OCI-LY7 (cell line): Measurements from ENCODE around the gene XYLT1. TPM values are rescaled to one million over a fixed set of nuclear protein-coding genes. Genes with fewer than 3 reads are reported as not detected.

Experiments used
- BruUV-seq: library from RNA; stranded (reverse); fragments of 400-500 nt; replicated peaks from 2 replicates; lab custom pipeline; 2021; lab: Mats Ljungman, UMichigan
- CTCF ChIA-PET: fragments of 300-600 bp; sonication (Branson Sonifier 250); formaldehyde crosslinking; loops from one replicate; lab custom pipeline; 2022; ENCODE audit warnings: antibody characterized with exemption; ENCODE audit not compliant: unreplicated experiment; lab: Charles Lee
- POLR2A ChIA-PET: fragments of 300-600 bp; sonication (Branson Sonifier 250); formaldehyde crosslinking; loops from one replicate; lab custom pipeline; 2022; ENCODE audit warnings: antibody characterized with exemption; lab: Charles Lee
- DNase-seq: peaks from one replicate; pipeline ENCODE4 v3.0.0-alpha.2; 2015; ENCODE audit warnings: low spot score
- H2AFZ ChIP-seq: fragments of 200-600 bp; sonication (generic), shearing (Covaris generic); 2 replicates; pipeline ENCODE4 v1.6.1; 2014; ENCODE audit warnings: mild to moderate bottlenecking, antibody characterized with exemption, low read length, moderate library complexity
- H3K27ac ChIP-seq: fragments of 200-600 bp; sonication (generic); 2 replicates; pipeline ENCODE4 v1.5.1; 2014; ENCODE audit warnings: mixed run types, low read depth, mild to moderate bottlenecking, moderate library complexity, low read length, inconsistent platforms; ENCODE audit not compliant: poor library complexity, severe bottlenecking
- H3K36me3 ChIP-seq: fragments of 200-600 bp; sonication (generic); 2 replicates; pipeline ENCODE4 v1.6.1; 2014; ENCODE audit warnings: mild to moderate bottlenecking, antibody characterized with exemption, low read length, moderate library complexity, mixed read lengths; ENCODE audit not compliant: insufficient read depth
- H3K4me1 ChIP-seq: fragments of 200-600 bp; sonication (generic); 2 replicates; pipeline ENCODE4 v1.5.1; 2014; ENCODE audit warnings: mild to moderate bottlenecking, low read length; ENCODE audit not compliant: insufficient read depth, poor library complexity, severe bottlenecking
- H3K4me2 ChIP-seq: fragments of 200-600 bp; sonication (generic); 2 replicates; pipeline ENCODE4 v1.6.1; 2014; ENCODE audit warnings: mild to moderate bottlenecking, low read length
- H3K4me3 ChIP-seq: fragments of 200-600 bp; sonication (generic); 2 replicates; pipeline ENCODE4 v1.5.1; 2014; ENCODE audit warnings: mild to moderate bottlenecking, low read depth, low read length; ENCODE audit not compliant: poor library complexity, severe bottlenecking
- H3K79me2 ChIP-seq: fragments of 200-600 bp; sonication (generic); 2 replicates; pipeline ENCODE4 v1.6.1; 2016; ENCODE audit warnings: low read depth, mild to moderate bottlenecking, low read length, moderate library complexity, mixed read lengths; ENCODE audit not compliant: insufficient read depth
- H3K9me2 ChIP-seq: fragments of 200-600 bp; sonication (generic); 2 replicates; pipeline ENCODE4 v1.6.1; 2016; ENCODE audit warnings: mild to moderate bottlenecking, low read length, mixed read lengths; ENCODE audit not compliant: insufficient read depth
- H3K9me3 ChIP-seq: fragments of 200-600 bp; sonication (generic); 2 replicates; pipeline ENCODE4 v1.6.1; 2014; ENCODE audit warnings: mild to moderate bottlenecking, mixed run types, low read length, mixed read lengths
- H4K20me1 ChIP-seq: fragments of 200-600 bp; sonication (generic); 2 replicates; pipeline ENCODE4 v1.6.1; 2014; ENCODE audit warnings: mild to moderate bottlenecking, antibody characterized with exemption, low read length, moderate library complexity, mixed read lengths; ENCODE audit not compliant: insufficient read depth
- EZH2phosphoT487 ChIP-seq: fragments of 200-600 bp; sonication (generic); IDR thresholded peaks from 2 replicates; pipeline ENCODE4 v1.6.1; 2018; ENCODE audit warnings: low read depth, borderline replicate concordance, mild to moderate bottlenecking, mixed run types, antibody characterized with exemption, low read length, moderate library complexity, mixed read lengths
- intact Hi-C: fragments of 100-400 bp; cut with micrococcal nuclease; formaldehyde crosslinking; loops from one replicate; pipeline ENCODE4 v1.10.0; 2022; ENCODE audit not compliant: unreplicated experiment
- total RNA-seq, 2 experiments: library from RNA; depleted of rRNA in 1 of 2; stranded (reverse); fragments of >200 nt in 1 of 2; shearing (Covaris generic) in 1 of 2; gene quantifications; 2 replicates each; pipeline ENCODE4 v1.2.3, GENCODE V29; 2014 to 2022
- TF ChIP-seq, protein P1 (sequence below): fragments of 200-600 bp; sonication (generic); conservative IDR thresholded peaks from 2 replicates; pipeline ENCODE4 v1.5.1; 2014; ENCODE audit warnings: mild to moderate bottlenecking, antibody characterized with exemption, low read length, moderate library complexity, mixed read lengths

The XYLT1 gene
- total RNA-seq, 2 experiments from 2014 or later, result 36.3 to 50.0 TPM

DNA sequence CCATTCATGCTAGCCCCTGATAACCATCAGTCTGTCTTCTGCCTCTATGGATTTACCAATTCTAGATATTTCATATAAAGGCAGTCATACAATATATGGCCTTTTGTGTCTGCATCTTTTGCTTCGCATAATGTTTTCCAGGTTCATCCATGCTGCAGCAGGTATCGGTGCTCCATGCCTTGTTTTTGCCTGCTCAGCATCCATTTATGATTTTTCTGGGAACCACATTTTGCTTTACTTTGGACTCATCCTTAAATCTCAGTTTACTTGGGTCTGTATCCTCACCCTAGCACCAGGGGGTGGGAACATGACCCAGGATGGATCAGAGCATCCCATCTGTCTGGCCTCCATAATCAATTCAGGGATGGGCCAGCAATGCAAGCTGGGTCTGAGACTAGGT lies 325.7 kb downstream of the XYLT1 start:
- Histone ChIP-seq H3K36me3 (peaks cover 7% of the 10 kb centered on the region; the same call in 1 of the 2 replicates), H3K4me2 (no peak overlapping the region), H3K4me1 (no peaks in the 10 kb centered on the region), H2AFZ (no peak overlapping the region), H3K4me3 (no peak overlapping the region), H3K9me2 (no peaks in the 10 kb centered on the region), H3K9me3 (no peaks in the 10 kb centered on the region), H3K79me2 (no peaks in the 10 kb centered on the region), H4K20me1 (no peaks in the 10 kb centered on the region; the same call in 1 of the 2 replicates), H3K27ac (no peak overlapping the region)
- no peak for TF ChIP-seq EZH2phosphoT487
- TF ChIP-seq, protein P1, sequence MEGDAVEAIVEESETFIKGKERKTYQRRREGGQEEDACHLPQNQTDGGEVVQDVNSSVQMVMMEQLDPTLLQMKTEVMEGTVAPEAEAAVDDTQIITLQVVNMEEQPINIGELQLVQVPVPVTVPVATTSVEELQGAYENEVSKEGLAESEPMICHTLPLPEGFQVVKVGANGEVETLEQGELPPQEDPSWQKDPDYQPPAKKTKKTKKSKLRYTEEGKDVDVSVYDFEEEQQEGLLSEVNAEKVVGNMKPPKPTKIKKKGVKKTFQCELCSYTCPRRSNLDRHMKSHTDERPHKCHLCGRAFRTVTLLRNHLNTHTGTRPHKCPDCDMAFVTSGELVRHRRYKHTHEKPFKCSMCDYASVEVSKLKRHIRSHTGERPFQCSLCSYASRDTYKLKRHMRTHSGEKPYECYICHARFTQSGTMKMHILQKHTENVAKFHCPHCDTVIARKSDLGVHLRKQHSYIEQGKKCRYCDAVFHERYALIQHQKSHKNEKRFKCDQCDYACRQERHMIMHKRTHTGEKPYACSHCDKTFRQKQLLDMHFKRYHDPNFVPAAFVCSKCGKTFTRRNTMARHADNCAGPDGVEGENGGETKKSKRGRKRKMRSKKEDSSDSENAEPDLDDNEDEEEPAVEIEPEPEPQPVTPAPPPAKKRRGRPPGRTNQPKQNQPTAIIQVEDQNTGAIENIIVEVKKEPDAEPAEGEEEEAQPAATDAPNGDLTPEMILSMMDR, result no peak
- ChIA-PET POLR2A (no interaction called here), CTCF (no interaction called here)
- intact Hi-C loops, result no loop called here
- BruUV-seq, result no TSS peak
- no peak for DNase-seq

DNA sequence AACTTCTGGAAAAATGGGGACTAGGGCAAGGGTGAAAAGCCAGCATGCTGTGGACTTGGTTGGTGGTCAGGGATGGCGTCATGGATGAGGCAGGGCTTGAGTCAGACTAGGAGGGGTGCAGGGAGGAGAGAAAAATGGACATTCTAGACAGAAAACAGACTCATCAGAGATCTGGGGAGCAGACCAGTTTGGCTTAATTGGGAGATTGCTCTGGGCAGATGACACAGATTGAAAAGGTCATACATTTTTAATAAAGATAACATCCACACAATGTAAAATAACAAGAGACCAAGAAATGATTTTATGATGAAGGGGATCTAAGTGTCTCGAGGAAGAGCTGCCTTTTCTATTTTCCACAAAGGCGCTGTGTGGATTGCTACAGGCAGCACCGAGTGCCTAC lies 326.3 kb downstream of the XYLT1 start:
- H3K4me2 ChIP-seq, result no peak overlapping the region
- H3K9me3 ChIP-seq, result no peaks in the 10 kb centered on the region
- intact Hi-C loops, result no loop called here
- no peaks in the 10 kb centered on the region; the same call in 1 of the 2 replicates for H4K20me1 ChIP-seq
- no peak overlapping the region for H3K27ac ChIP-seq
- POLR2A ChIA-PET, result interaction anchor here (0.6 kb wide), 1 partner anchor 339 kb away, joined by 3 read pairs; no protein-coding TSS in a partner anchor
- BruUV-seq, result no TSS peak
- DNase-seq, result no peak
- no peak overlapping the region for H2AFZ ChIP-seq
- H3K9me2 ChIP-seq, result no peaks in the 10 kb centered on the region
- H3K36me3 ChIP-seq, result peaks cover 7% of the 10 kb centered on the region; the same call in 1 of the 2 replicates
- H3K4me1 ChIP-seq, result no peaks in the 10 kb centered on the region
- CTCF ChIA-PET, result no interaction called here
- no peak overlapping the region for H3K4me3 ChIP-seq
- H3K79me2 ChIP-seq, result no peaks in the 10 kb centered on the region
- TF ChIP-seq, protein P1, result no peak
- TF ChIP-seq EZH2phosphoT487, result no peak

DNA sequence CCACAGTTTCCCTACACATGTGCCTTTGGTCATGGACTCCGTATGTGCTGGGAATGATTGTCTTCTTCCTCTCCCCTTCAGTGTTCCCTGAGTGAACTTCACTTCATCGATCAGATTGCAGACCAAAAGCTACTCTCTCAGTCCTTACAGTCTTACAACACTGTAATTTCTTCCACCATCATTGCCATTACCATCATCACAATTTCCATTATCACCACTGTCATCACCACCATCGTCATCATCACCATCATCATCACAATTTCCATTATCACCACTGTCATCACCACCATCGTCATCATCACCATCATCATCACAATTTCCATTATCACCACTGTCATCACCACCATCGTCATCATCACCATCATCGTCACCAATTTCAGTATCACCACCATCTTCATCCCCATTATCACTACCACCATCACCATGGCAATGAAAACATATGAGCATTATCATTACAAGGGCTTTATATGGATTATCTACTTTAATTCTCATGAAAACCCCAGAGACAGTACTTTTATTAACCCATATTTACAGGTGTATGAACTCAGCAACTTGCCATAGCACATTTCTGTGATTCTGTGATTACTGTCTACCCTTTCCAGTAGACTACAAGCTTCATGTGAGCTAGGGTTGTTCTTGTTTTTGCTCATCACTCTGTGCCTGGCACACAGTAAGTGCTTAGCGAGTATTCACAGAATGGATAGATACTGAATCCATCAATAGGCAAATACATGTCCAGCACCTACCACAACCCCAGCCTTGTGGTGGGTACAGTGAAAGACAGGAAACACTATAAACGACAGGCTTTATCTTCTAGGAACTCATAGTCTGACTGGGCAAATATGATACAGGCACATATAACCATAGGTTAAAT lies 327.0 kb downstream of the XYLT1 start:
- intact Hi-C loops, result no loop called here
- no peaks in the 10 kb centered on the region for H3K9me2 ChIP-seq
- no peaks in the 10 kb centered on the region for H3K9me3 ChIP-seq
- H4K20me1 ChIP-seq, result no peaks in the 10 kb centered on the region; the same call in 1 of the 2 replicates
- H2AFZ ChIP-seq, result no peak overlapping the region
- no peak overlapping the region for H3K4me3 ChIP-seq
- TF ChIP-seq, protein P1, result no peak
- no peak for TF ChIP-seq EZH2phosphoT487
- CTCF ChIA-PET, result no interaction called here
- no peak for DNase-seq
- H3K4me2 ChIP-seq, result no peak overlapping the region
- no peak overlapping the region for H3K27ac ChIP-seq
- no peaks in the 10 kb centered on the region for H3K79me2 ChIP-seq
- POLR2A ChIA-PET, result interaction anchor here (0.6 kb wide), 2 partner anchors 340 to 416 kb away, joined by 3 read pairs; no protein-coding TSS in a partner anchor
- H3K36me3 ChIP-seq, result peaks cover 11% of the 10 kb centered on the region; the same call in 1 of the 2 replicates
- no TSS peak for BruUV-seq
- H3K4me1 ChIP-seq, result no peaks in the 10 kb centered on the region
